Gastrocnemius medialis (tissue), 4 donors: ENCODE measurements around the gene EGFLAM. TPM values are rescaled to one million over a fixed set of nuclear protein-coding genes. Genes with fewer than 3 reads are reported as not detected.

Source experiments
- ATAC-seq, 2 donors: fragments of 150-250 bp; one replicate each; pipeline ENCODE4 v1.9.1; 2016
- DNase-seq, 2 donors: peaks; one replicate each; pipeline ENCODE4 v3.0.0-alpha.2; 2019
- H3K27ac ChIP-seq, 4 donors: fragments of 200-600 bp; sonication (generic); 1 replicate in 1 of 4; 2 replicates in 3 of 4; pipeline ENCODE4 v1.5.1; 2016 to 2018; ENCODE audit warnings: mild to moderate bottlenecking in 2 of 4, moderate library complexity in 1 of 4
- H3K27me3 ChIP-seq, 3 donors: fragments of 200-600 bp; sonication (generic) in 2 of 3; 1 replicate in 1 of 3; 2 replicates in 2 of 3; pipeline versions ENCODE4 v1.5.1 to v1.6.0; 2016 to 2019; ENCODE audit warnings: mild to moderate bottlenecking in 1 of 3, moderate library complexity in 1 of 3
- H3K36me3 ChIP-seq, 2 donors: fragments of 200-600 bp; sonication (generic) in 1 of 2; one replicate each; pipeline ENCODE4 v1.5.1; 2017 to 2018
- H3K4me1 ChIP-seq, 2 donors: fragments of 200-600 bp; sonication (generic) in 1 of 2; one replicate each; pipeline ENCODE4 v1.5.1; 2016 to 2017; ENCODE audit warnings: mild to moderate bottlenecking in 2 of 2
- H3K4me3 ChIP-seq, 4 donors: fragments of 200-600 bp; sonication (generic) in 3 of 4; 1 replicate in 1 of 4; 2 replicates in 3 of 4; pipeline ENCODE4 v1.5.1; 2016 to 2019; ENCODE audit warnings: mild to moderate bottlenecking in 2 of 4
- H3K9me3 ChIP-seq, 3 donors: fragments of 200-600 bp; sonication (generic) in 2 of 3; 1 replicate in 1 of 3; 2 replicates in 2 of 3; pipeline ENCODE4 v1.5.1; 2016 to 2019
- POLR2A ChIP-seq, 2 donors: fragments of 450-650 bp; IDR thresholded peaks; one replicate each; pipeline ENCODE4 v1.6.1; 2017; ENCODE audit warnings: antibody characterized with exemption in 2 of 2, mild to moderate bottlenecking in 2 of 2, moderate library complexity in 2 of 2
- in situ Hi-C, 4 donors: fragments of 200-750 bp; cut with MboI; loops; one replicate each; pipeline versions ENCODE4 v1.15.0 to v1.8.0; 2017; ENCODE audit warnings: low sequenced_read_pairs in 4 of 4
- intact Hi-C: fragments of 100-400 bp; cut with DNase I; formaldehyde crosslinking; loops from one replicate; pipeline ENCODE4 v1.15.1; 2023; ENCODE audit warnings: low total_unique reads
- total RNA-seq, 4 donors: library from RNA; depleted of rRNA; stranded (reverse); fragments of >200 nt; gene quantifications; one replicate each; pipeline versions ENCODE4 v1.1.0 to v1.2.3, GENCODE V29; 2016
- TF ChIP-seq, protein P1 (sequence below), 5 experiments: fragments of 450-650 bp in 3 of 5; fragments of 200-600 bp in 2 of 5; sonication (generic) in 2 of 5; IDR thresholded peaks in 4 of 5; conservative IDR thresholded peaks in 1 of 5; 1 replicate in 4 of 5; 2 replicates in 1 of 5; pipeline ENCODE4 v1.5.1; 2016 to 2019; ENCODE audit warnings: antibody characterized with exemption in 5 of 5, mild to moderate bottlenecking in 3 of 5, moderate library complexity in 3 of 5

EGFLAM gene
- total RNA-seq, 4 donors from 2014 or later: 19.2 to 36.4 (median 32.7) TPM

DNA sequence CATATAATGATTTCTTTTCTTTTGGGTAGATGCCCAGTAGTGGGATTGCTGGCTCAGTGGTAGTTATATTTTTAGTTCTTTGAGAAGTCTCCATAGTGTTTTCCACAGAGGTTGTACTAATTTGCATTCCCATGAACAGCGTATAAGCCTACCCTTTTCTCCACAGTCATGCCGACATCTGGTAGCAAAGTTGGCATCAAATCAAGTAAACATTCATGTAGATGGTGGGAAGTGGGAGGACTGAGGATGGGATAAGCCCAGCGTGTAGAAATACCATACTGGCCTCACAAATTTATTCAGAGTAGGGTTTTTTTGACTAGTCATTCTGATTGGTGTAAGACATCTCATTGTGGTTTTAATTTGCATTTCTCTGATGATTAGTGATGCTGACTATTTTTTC is 115.4 kb downstream of the EGFLAM start:
- peak overlapping the region in 3 of 4 donors; percentile 5 to 23 (median 20) for H3K27ac ChIP-seq
- no peak for DNase-seq
- no peak overlapping the region for H3K4me3 ChIP-seq
- no peaks in the 10 kb centered on the region for H3K4me1 ChIP-seq
- no peak for TF ChIP-seq POLR2A (IDR thresholded peaks at IDR 0.05)
- TF ChIP-seq, protein P1, sequence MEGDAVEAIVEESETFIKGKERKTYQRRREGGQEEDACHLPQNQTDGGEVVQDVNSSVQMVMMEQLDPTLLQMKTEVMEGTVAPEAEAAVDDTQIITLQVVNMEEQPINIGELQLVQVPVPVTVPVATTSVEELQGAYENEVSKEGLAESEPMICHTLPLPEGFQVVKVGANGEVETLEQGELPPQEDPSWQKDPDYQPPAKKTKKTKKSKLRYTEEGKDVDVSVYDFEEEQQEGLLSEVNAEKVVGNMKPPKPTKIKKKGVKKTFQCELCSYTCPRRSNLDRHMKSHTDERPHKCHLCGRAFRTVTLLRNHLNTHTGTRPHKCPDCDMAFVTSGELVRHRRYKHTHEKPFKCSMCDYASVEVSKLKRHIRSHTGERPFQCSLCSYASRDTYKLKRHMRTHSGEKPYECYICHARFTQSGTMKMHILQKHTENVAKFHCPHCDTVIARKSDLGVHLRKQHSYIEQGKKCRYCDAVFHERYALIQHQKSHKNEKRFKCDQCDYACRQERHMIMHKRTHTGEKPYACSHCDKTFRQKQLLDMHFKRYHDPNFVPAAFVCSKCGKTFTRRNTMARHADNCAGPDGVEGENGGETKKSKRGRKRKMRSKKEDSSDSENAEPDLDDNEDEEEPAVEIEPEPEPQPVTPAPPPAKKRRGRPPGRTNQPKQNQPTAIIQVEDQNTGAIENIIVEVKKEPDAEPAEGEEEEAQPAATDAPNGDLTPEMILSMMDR (IDR thresholded peaks at IDR 0.05 in 4 of 5, conservative IDR thresholded peaks at IDR 0.05 in 1 of 5): no peak
- intact Hi-C loops: loop anchor here (10.0 kb wide), 1 partner anchor 109 kb away; no protein-coding TSS in a partner anchor
- no peaks in the 10 kb centered on the region for H3K36me3 ChIP-seq
- H3K9me3 ChIP-seq: no peaks in the 10 kb centered on the region
- no peak for ATAC-seq
- in situ Hi-C loops: no loop called here
- H3K27me3 ChIP-seq: no peaks in the 10 kb centered on the region

DNA sequence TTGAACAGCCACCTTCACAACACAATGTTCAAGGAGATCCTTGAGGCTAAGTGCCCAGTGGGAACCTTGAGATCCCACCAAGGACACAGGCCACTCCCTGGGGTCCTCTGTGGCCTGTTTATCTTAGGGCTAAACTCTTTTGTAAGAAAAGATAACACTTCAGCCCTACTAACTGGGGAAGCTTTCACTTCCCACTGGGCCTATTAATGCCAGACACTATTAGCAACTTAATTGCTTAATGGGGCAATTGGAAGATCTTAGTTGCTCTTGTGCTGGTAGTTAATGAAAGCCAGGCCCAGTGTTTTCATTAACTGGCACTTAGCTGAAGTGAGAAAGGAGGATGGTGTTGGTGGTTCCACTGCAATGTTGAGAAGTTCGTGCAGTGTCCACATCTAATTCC is 117.1 kb downstream of the EGFLAM start:
- no peak overlapping the region for H3K4me3 ChIP-seq
- TF ChIP-seq, protein P1 (IDR thresholded peaks at IDR 0.05 in 4 of 5, conservative IDR thresholded peaks at IDR 0.05 in 1 of 5): no peak
- no peaks in the 10 kb centered on the region for H3K36me3 ChIP-seq
- in situ Hi-C loops (no loop called here), intact Hi-C loops (loop anchor here (10.0 kb wide), 1 partner anchor 111 kb away; no protein-coding TSS in a partner anchor)
- H3K9me3 ChIP-seq: no peaks in the 10 kb centered on the region
- H3K4me1 ChIP-seq: no peaks in the 10 kb centered on the region
- DNase-seq: no peak
- H3K27me3 ChIP-seq: peaks cover 0 to 4% (median 0%) of the 10 kb centered on the region in 3 donors
- no peak overlapping the region for H3K27ac ChIP-seq
- no peak for ATAC-seq

GRCh38 chr5:38376404-38376803 is 118.0 kb downstream of the EGFLAM start:
- no peak for TF ChIP-seq POLR2A (IDR thresholded peaks at IDR 0.05)
- TF ChIP-seq, protein P1 (IDR thresholded peaks at IDR 0.05 in 4 of 5, conservative IDR thresholded peaks at IDR 0.05 in 1 of 5): no peak
- Histone ChIP-seq H3K27ac (no peak overlapping the region), H3K4me1 (no peaks in the 10 kb centered on the region), H3K36me3 (no peaks in the 10 kb centered on the region), H3K4me3 (no peak overlapping the region), H3K9me3 (no peaks in the 10 kb centered on the region), H3K27me3 (peaks cover 0 to 4% (median 0%) of the 10 kb centered on the region in 3 donors)
- in situ Hi-C loops: no loop called here
- intact Hi-C loops: loop anchor here (10.0 kb wide), 1 partner anchor 112 kb away; no protein-coding TSS in a partner anchor
- DNase-seq (no peak), ATAC-seq (no peak)

GRCh38 chr5:38378579-38378978 is 120.2 kb downstream of the EGFLAM start:
- intact Hi-C loops: loop anchor here (10.0 kb wide), 1 partner anchor 114 kb away; no protein-coding TSS in a partner anchor
- no peak overlapping the region for H3K4me3 ChIP-seq
- ATAC-seq (no peak), DNase-seq (no peak)
- H3K4me1 ChIP-seq: no peaks in the 10 kb centered on the region
- TF ChIP-seq, protein P1 (IDR thresholded peaks at IDR 0.05 in 4 of 5, conservative IDR thresholded peaks at IDR 0.05 in 1 of 5): no peak
- TF ChIP-seq POLR2A (IDR thresholded peaks at IDR 0.05): no peak
- no peaks in the 10 kb centered on the region for H3K36me3 ChIP-seq
- H3K27ac ChIP-seq: no peak overlapping the region
- in situ Hi-C loops: no loop called here
- peaks cover 0 to 4% (median 0%) of the 10 kb centered on the region in 3 donors for H3K27me3 ChIP-seq
- no peaks in the 10 kb centered on the region for H3K9me3 ChIP-seq
